Stimulated activated naive B cell treated with anti-CD40 and anti-IgM and Interleukin-4, amounts not matched to agents 10 μg/mL and 1 μg/mL and 100 μg/mL, for 72 hours (primary cell): Measurements from ENCODE around the gene CSE1L.
"Not testable (repeated sequence)": the region's sequence is repeated elsewhere in the genome, so short reads cannot be mapped to it uniquely, and the experiment has no call there.

ENCODE experiments used
- ATAC-seq, 2 donors: fragments of 150-1000 bp; cut with Tn5 transposase; replicated peaks; 2 replicates each; pipeline ENCODE4 v1.10.0; 2021; ENCODE audit warnings: moderate library complexity in 1 of 2
- DNase-seq: peaks from one replicate; pipeline ENCODE4 v3.0.0; 2021
- H3K27ac Mint-ChIP-seq: one replicate; pipeline ENCODE4 v1.8.0; 2022; ENCODE audit warnings: mild to moderate bottlenecking, mixed read lengths
- H3K27me3 Mint-ChIP-seq, 2 donors: one replicate each; pipeline ENCODE4 v1.8.0; 2022; ENCODE audit warnings: mixed read lengths in 2 of 2
- H3K36me3 Mint-ChIP-seq, 2 donors: one replicate each; pipeline ENCODE4 v1.8.0; 2022; ENCODE audit warnings: mixed read lengths in 2 of 2, mild to moderate bottlenecking in 1 of 2
- H3K4me1 Mint-ChIP-seq, 2 donors: one replicate each; pipeline ENCODE4 v1.8.0; 2022; ENCODE audit warnings: mixed read lengths in 2 of 2, mild to moderate bottlenecking in 1 of 2
- H3K4me3 Mint-ChIP-seq, 2 donors: one replicate each; pipeline ENCODE4 v1.8.0; 2022; ENCODE audit warnings: mild to moderate bottlenecking in 2 of 2, mixed read lengths in 2 of 2, moderate library complexity in 1 of 2
- H3K9me3 Mint-ChIP-seq, 2 donors: one replicate each; pipeline ENCODE4 v1.8.0; 2022; ENCODE audit warnings: mixed read lengths in 2 of 2, mild to moderate bottlenecking in 1 of 2

Gene CSE1L

GRCh38 chr20:49097159-49097558 is 51.0 kb downstream of the CSE1L start:
- peaks cover 33 to 55% of the 10 kb centered on the region in 2 donors for H3K36me3 Mint-ChIP-seq
- peak overlapping the region; percentile 42 for H3K27ac Mint-ChIP-seq
- peaks cover 19 to 24% of the 10 kb centered on the region in 2 donors for H3K4me1 Mint-ChIP-seq
- H3K9me3 Mint-ChIP-seq, result no peaks in the 10 kb centered on the region
- no peaks in the 10 kb centered on the region for H3K27me3 Mint-ChIP-seq
- DNase-seq (no peak), ATAC-seq (no peak)
- H3K4me3 Mint-ChIP-seq, result no peak overlapping the region

GRCh38 chr20:49098136-49098535 is 52.0 kb downstream of the CSE1L start:
- Mint-ChIP-seq H3K36me3 (peaks cover 43 to 63% of the 10 kb centered on the region in 2 donors), H3K4me1 (peaks cover 19 to 24% of the 10 kb centered on the region in 2 donors), H3K27ac (peak overlapping the region; percentile 25), H3K4me3 (no peak overlapping the region), H3K27me3 (no peaks in the 10 kb centered on the region), H3K9me3 (no peaks in the 10 kb centered on the region)
- DNase-seq, result no peak
- no peak for ATAC-seq

GRCh38 chr20:49099011-49099410 is 52.9 kb downstream of the CSE1L start:
- no peak overlapping the region for H3K4me3 Mint-ChIP-seq
- H3K27ac Mint-ChIP-seq, result no peak overlapping the region
- DNase-seq (no peak), ATAC-seq (no peak)
- H3K27me3 Mint-ChIP-seq, result no peaks in the 10 kb centered on the region
- H3K4me1 Mint-ChIP-seq, result peaks cover 19 to 24% of the 10 kb centered on the region in 2 donors
- peaks cover 48 to 65% of the 10 kb centered on the region in 2 donors for H3K36me3 Mint-ChIP-seq
- no peaks in the 10 kb centered on the region for H3K9me3 Mint-ChIP-seq

DNA sequence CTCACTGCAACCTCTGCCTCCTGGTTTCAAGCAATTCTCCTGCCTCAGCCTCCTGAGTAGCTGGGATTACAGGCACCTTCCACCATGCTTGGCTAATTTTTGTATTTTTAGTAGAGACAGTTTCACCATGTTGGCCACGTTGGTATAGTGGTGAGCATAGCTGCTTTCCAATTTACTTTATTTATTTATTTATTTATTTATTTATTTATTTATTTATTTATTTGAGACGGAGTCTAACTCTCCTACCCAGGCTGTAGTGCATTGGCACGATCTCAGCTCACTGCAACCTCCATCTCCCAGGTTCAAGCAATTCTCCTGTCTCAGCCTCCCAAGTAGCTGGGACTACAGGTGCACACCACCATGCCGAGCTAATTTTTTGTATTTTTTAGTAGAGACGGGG is 54.2 kb downstream of the CSE1L start:
- H3K9me3 Mint-ChIP-seq, DNase-seq, H3K27me3 Mint-ChIP-seq, ATAC-seq, H3K27ac Mint-ChIP-seq, H3K4me3 Mint-ChIP-seq: not testable (repeated sequence)
- peaks cover 45 to 68% of the 10 kb centered on the region in 2 donors for H3K36me3 Mint-ChIP-seq
- H3K4me1 Mint-ChIP-seq, result peaks cover 19 to 24% of the 10 kb centered on the region in 2 donors

DNA sequence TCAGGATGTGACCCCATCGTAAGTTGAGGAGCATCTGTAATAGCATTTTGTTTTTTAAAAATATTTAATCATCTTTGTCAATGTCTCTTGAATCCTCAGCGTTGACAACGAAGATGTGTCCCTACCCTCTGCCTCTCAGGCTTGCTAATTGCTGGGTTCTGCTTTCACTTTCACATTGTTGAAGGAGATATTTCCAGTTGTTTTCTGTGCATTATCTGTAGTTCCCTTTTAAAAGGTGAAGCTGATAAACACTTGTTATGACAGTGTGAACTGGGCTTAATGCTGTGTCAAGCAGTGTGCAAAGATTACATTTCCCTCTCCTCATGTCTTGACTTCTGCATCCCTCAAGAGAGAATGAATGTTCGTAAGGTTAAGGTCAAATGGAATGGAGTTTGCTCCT is 54.9 kb downstream of the CSE1L start:
- Mint-ChIP-seq H3K9me3 (no peaks in the 10 kb centered on the region), H3K4me1 (peaks cover 19 to 24% of the 10 kb centered on the region in 2 donors), H3K27me3 (no peaks in the 10 kb centered on the region), H3K27ac (peak overlapping the region; percentile 81), H3K4me3 (peak overlapping the region; percentile 14 to 21), H3K36me3 (peaks cover 44 to 71% of the 10 kb centered on the region in 2 donors)
- DNase-seq (no peak), ATAC-seq (peak; percentile 79 to 83)

- peak overlapping the region; percentile 25 for H3K27ac Mint-ChIP-seq
- H3K36me3 Mint-ChIP-seq, result peaks cover 48 to 63% of the 10 kb centered on the region in 2 donors
- no peak for ATAC-seq
These were observed 56.9 kb downstream of the CSE1L start for GRCh38 chr20:49103019-49103418.

DNA sequence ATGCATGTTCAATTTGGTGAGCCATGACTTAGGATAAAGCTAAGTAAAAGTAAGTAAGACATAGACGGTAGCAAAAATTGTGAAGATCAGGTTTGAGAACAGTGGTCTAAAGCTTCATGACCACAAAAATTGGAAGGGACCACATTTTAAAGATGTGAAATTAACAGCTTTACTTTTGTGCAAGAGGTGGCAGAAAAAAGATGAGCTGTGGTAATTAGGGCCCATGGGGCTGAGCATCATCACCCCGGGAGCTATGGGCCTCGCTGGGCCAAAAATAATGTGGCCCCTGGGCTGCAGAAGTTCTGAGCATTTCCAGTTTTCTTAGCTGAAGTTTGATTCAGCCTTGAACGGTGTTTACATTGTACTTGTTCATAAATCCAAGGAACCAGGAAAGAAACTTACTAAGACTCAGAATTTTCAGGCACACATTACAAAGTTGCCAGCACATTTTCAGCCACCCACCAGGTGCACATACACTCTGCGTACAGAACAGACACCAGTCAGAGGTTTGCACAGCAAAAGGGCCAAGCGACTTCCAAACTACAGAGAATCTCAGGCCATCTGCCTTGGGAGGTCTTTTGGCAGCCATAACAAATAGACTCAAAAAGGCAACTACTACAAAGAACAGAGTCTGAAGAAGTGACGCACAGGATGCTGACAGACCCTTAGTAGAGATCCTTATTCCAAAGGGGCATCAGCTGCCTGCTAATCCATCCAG is 57.7 kb downstream of the CSE1L start:
- Mint-ChIP-seq H3K36me3 (peaks cover 46 to 63% of the 10 kb centered on the region in 2 donors), H3K27ac (peak overlapping the region; percentile 20), H3K9me3 (no peaks in the 10 kb centered on the region)

More at GRCh38 chr20:49103019-49103418, 56.9 kb downstream of the CSE1L start:
- Mint-ChIP-seq H3K9me3 (no peaks in the 10 kb centered on the region), H3K27me3 (no peaks in the 10 kb centered on the region), H3K4me1 (peaks cover 18 to 23% of the 10 kb centered on the region in 2 donors), H3K4me3 (no peak overlapping the region)
- DNase-seq, result no peak

DNA sequence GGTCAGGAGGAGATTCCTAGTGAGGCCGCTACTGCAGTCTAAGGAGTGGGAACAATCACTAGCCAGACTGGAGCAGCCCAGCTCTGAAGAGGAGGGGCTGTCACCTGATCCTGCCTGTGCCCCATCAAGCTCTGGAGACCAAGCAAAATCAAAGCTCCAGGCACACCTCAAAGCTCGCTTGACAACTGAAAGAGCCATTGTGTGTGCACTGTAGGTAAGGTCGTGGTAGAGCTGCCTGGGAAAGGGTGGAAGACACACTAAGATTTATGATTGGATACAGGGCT is 58.2 kb downstream of the CSE1L start:
- no peaks in the 10 kb centered on the region for H3K9me3 Mint-ChIP-seq

More for the DNA sequence above, 57.7 kb downstream of the CSE1L start:
- Mint-ChIP-seq H3K4me3 (no peak overlapping the region), H3K4me1 (peaks cover 13 to 21% of the 10 kb centered on the region in 2 donors), H3K27me3 (no peaks in the 10 kb centered on the region)
- ATAC-seq (no peak), DNase-seq (no peak)

GRCh38 chr20:49104979-49105547 is 59.0 kb downstream of the CSE1L start:
- not testable (repeated sequence) for H3K27me3 Mint-ChIP-seq, ATAC-seq, H3K9me3 Mint-ChIP-seq, DNase-seq, H3K27ac Mint-ChIP-seq
- Mint-ChIP-seq H3K4me3 (peak overlapping the region in 1 of 2 donors; percentile 13), H3K36me3 (peaks cover 46 to 68% of the 10 kb centered on the region in 2 donors), H3K4me1 (peaks cover 11 to 17% of the 10 kb centered on the region in 2 donors)

More for the DNA sequence above, 58.2 kb downstream of the CSE1L start:
- Mint-ChIP-seq H3K36me3 (peaks cover 44 to 64% of the 10 kb centered on the region in 2 donors), H3K27ac (peak overlapping the region; percentile 20), H3K27me3 (no peaks in the 10 kb centered on the region), H3K4me1 (peaks cover 11 to 17% of the 10 kb centered on the region in 2 donors), H3K4me3 (no peak overlapping the region)
- DNase-seq, result no peak
- ATAC-seq, result no peak

- H3K4me3 Mint-ChIP-seq, result no peak overlapping the region
- peaks cover 4 to 12% of the 10 kb centered on the region in 2 donors for H3K4me1 Mint-ChIP-seq
- DNase-seq (no peak), ATAC-seq (no peak)
- H3K9me3 Mint-ChIP-seq, result no peaks in the 10 kb centered on the region
- H3K36me3 Mint-ChIP-seq, result peaks cover 57 to 73% of the 10 kb centered on the region in 2 donors
- no peaks in the 10 kb centered on the region for H3K27me3 Mint-ChIP-seq
- H3K27ac Mint-ChIP-seq, result no peak overlapping the region
These were observed 60.2 kb downstream of the CSE1L start for GRCh38 chr20:49106328-49106727.

DNA sequence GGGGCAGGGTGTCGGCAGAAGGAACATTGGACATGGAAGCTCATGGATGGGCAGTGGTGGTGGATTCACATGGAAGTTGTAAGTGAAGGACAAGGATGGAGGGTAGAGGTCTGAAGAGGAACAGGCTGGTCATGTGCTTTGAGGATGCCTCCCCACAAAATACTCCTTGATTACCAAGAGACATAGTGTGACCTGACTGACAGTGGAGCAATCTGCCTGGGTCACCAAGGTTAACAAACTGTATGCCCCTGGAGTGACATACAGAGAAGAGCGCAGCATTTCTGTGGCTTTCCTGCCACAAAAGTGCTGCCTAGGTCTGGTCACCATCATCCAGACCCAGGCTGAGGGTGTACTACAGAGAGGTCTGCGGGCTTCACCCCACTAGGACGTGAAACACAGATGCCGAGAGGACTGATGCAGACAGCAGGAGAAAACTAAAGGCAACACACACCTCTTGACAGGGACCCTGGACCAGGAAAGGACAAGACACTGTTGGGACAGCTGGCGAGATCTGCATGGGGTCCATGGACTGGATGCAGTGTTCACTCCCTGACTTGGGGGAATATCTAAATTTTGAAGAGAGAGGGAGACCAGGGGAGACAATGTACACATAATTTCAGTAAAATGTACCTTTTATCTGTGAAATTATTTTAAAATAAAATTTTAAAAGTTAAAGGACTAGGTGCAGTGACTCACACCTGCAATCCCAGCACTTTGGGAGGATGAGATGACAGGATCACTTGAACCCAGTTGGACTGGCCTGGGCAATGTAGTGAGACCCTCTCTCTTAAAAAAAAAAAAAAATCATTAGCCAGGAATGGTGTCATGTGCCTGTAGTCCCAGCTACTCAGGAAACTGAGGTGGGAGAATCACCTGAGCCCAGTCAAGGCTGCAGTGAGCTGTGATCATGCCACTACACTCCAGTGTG is 64.9 kb downstream of the CSE1L start:
- Mint-ChIP-seq H3K27ac (peak overlapping the region; percentile 56), H3K36me3 (peaks cover 44 to 56% of the 10 kb centered on the region in 2 donors)
- peak; percentile 23 to 33 for ATAC-seq

GRCh38 chr20:49112596-49113274 is 66.6 kb downstream of the CSE1L start:
- DNase-seq (no peak), ATAC-seq (no peak)
- peaks cover 0 to 6% of the 10 kb centered on the region in 2 donors for H3K4me1 Mint-ChIP-seq
- H3K4me3 Mint-ChIP-seq, result no peak overlapping the region
- H3K36me3 Mint-ChIP-seq, result peaks cover 51 to 62% of the 10 kb centered on the region in 2 donors
- H3K9me3 Mint-ChIP-seq, result no peaks in the 10 kb centered on the region
- no peak overlapping the region for H3K27ac Mint-ChIP-seq
- H3K27me3 Mint-ChIP-seq, result no peaks in the 10 kb centered on the region

More for the DNA sequence above, 64.9 kb downstream of the CSE1L start:
- no peaks in the 10 kb centered on the region for H3K9me3 Mint-ChIP-seq
- no peak overlapping the region for H3K4me3 Mint-ChIP-seq
- H3K27me3 Mint-ChIP-seq, result no peaks in the 10 kb centered on the region
- peaks cover 0 to 6% of the 10 kb centered on the region in 2 donors for H3K4me1 Mint-ChIP-seq
- DNase-seq, result no peak

DNA sequence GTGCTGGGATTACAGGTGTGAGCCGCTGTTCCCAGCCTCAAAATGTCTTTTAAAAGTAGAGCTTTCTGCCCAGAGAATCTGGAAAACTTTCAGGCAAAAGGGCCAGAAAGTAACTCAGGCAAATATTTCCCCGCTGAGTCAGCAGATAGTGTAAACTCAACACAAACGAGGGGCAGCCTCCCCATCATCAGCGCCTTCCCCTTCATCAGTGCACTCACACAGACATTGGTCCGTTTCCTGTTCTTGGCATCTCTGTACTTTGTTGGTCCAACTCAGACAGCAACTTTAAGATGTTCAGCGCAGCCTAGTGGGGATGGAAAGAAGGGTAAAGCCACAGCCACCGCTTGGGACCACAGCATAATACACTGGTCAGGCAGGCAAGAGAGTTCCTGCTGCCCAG is 69.5 kb downstream of the CSE1L start:
- H3K4me1 Mint-ChIP-seq, result no peaks in the 10 kb centered on the region
- H3K36me3 Mint-ChIP-seq, result peaks cover 55 to 65% of the 10 kb centered on the region in 2 donors
- no peaks in the 10 kb centered on the region for H3K27me3 Mint-ChIP-seq
- DNase-seq (no peak), ATAC-seq (no peak)
- H3K4me3 Mint-ChIP-seq, result no peak overlapping the region
- H3K9me3 Mint-ChIP-seq, result no peaks in the 10 kb centered on the region
- no peak overlapping the region for H3K27ac Mint-ChIP-seq

DNA sequence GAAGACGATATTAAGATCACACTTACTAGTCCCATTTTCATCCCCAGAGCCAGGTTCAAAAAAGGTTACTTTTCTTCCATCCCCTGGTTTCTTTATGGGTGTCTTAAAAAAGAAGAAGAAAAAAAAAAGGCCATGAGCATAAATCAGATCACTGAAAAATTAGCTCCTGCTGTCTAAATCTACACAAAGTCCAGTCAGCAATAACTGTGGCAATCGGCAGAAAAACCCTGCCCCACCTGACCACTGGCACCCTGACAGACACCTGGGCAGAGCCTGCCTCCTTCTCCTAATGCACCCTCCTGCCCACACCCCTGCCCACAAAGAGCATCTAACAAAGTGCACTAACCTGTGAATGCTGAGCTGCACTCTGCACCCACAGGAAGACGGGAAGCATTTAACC is 72.2 kb downstream of the CSE1L start:
- Mint-ChIP-seq H3K9me3 (no peaks in the 10 kb centered on the region), H3K27me3 (no peaks in the 10 kb centered on the region), H3K4me3 (no peak overlapping the region), H3K36me3 (peaks cover 51 to 67% of the 10 kb centered on the region in 2 donors), H3K4me1 (no peaks in the 10 kb centered on the region), H3K27ac (peak overlapping the region; percentile 62)
- ATAC-seq, result no peak
- DNase-seq, result no peak
